ENCODE results near the gene SCUBE1.

GRCh38 chr22:43211941-43212433, 131.2 kb downstream of the SCUBE1 start:
- no peak for TF ChIP-seq CTCF (IDR thresholded peaks at IDR 0.05)
- TF ChIP-seq EZH2phosphoT487 (IDR thresholded peaks at IDR 0.05): no peak
